HG02798 (cell line): ENCODE results near the gene RNF187.
"Not testable (repeated sequence)": the region's sequence is repeated elsewhere in the genome, so short reads cannot be mapped to it uniquely, and the experiment has no call there.

ENCODE experiments used
- ATAC-seq: cut with Tn5 transposase; IDR thresholded peaks from one replicate; pipeline ENCODE4 v1.9.1; 2021; ENCODE audit warnings: mild to moderate bottlenecking; ENCODE audit not compliant: unreplicated experiment, poor library complexity

The RNF187 gene

GRCh38 chr1:228459091-228459993 is 27.8 kb upstream of the RNF187 start:
- no peak for ATAC-seq

DNA sequence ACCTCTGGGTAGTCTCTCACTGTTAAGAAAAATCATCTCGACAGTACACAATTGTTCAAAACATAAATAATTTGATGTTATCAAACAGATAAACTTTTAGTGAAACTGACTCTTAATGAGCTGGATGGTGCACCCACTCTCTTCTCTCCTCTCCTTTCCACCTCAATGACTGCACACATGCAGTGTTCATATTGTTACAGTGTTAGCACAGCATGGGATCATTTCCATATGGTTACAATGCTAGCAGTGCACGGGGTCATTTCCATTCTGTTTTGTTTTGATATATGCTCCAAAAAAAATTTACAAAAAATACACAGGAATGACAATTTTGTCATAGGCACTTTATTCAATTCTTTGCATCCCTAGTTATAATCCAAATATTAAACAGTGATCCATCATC is 26.4 kb upstream of the RNF187 start:
- ATAC-seq, result no peak

- no peak for ATAC-seq
Observed at GRCh38 chr1:228462560-228462959, 24.6 kb upstream of the RNF187 start.

GRCh38 chr1:228463009-228463558 is 24.1 kb upstream of the RNF187 start:
- ATAC-seq, result no peak

- ATAC-seq, result peak; percentile 48
Observed at GRCh38 chr1:228463559-228464455, 23.4 kb upstream of the RNF187 start.

DNA sequence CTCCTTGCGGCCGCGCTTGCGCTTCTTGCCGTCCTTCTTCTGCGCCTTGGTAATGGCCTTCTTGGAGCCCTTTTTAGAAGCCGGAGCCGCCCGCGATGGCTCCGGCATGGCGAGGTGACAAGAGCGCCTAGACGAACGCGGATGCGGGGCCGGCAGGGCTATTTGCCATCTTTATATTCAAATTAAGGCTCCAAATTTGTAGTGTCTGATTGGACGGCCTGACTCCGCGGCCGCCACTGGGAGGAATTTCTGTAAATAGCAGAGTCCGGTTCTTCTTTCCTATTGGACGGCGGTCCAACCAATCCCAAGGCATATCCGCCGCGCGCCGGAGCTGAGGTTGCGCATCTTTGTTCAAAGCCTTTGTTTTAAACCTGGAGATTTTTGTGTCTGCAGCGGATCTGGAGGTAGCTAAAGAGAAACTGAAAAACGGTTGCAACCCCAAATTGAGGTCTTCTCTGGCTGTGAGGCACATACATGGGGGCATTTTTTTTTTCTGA is 22.6 kb upstream of the RNF187 start:
- peak; percentile 90 for ATAC-seq

- ATAC-seq, result no peak
Observed at GRCh38 chr1:228465141-228465540, 22.0 kb upstream of the RNF187 start.

DNA sequence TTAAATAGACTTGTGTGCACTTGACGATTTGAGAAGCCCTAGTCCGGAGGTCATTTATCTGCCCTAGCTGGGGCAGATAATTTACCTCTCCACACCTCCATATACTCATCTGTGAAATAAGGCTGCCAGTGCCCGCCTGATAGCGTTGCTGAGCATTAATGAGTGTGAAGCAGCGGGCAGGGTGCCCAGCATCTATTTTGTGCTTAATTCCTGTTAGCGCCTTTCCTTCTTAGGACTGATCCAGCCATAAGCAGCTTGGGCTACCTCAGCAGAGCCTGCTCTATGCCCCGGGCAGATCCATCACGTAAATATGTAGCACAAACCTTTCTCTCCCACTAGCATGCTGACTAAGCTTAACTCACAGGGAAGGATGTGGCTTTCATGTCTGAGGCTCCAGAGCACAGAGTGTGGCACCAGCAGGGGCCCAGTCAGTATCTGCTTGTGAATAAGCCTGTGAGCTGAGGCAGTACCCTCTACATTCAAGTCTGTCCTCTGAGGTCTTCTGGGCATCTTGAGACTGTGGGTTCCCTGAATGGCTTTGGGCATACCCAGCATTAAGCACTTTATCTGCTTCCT is 21.5 kb upstream of the RNF187 start:
- no peak for ATAC-seq

DNA sequence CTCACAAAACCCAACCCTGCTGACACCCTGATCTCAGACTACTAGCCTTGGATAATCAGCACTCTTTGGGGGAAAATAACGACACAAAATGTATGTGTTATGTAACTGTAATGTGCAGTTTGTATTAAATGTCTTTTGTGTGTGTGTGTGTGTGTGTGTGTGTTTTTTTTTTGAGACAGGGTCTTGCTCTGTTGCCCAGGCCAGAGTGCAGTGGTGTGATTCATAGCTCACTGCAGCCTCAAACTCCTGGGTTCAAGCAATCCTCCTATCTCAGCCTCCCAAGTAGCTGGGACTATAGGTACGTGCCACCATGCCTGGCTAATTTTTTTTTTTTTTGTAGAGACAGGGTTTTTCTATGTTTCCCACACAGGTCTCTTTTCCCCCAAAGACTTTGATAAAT is 19.0 kb upstream of the RNF187 start:
- not testable (repeated sequence) for ATAC-seq

DNA sequence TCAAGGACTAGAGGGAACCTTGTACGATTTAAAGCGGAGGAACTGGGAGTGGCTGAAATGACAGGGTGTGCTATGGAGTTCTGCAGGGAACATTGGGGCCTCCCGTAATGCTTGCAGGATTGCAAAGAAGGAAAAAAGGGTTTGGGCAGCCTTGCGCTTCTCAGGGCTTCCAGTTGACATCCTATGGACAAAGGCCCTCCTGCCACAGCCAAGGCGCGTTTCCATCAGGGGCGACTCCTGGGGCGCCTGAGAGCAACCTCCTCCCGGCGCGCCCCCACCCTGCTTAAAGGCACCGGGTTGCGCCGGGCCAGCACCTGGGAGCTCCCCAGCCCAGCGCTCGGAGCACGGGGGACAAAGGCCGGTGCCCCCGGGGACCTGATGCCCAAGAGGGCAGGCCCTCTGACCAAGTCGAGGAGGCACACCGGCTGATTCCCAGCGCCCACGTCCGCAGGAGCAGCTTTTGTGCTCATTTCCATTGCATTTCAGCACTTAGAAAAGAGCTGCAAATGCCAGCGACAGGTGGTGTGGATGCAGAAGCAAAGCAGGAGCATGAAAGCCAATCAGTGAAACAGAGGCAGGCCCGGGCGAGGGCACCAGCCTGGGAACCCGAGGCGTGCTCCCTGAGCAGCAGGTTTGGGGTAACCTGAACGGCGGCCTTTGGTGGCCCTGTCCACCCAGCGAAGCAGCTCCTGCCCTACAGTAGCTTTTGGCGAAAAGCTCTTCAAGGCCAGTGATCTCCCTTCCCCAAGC is 17.6 kb upstream of the RNF187 start:
- no peak for ATAC-seq

DNA sequence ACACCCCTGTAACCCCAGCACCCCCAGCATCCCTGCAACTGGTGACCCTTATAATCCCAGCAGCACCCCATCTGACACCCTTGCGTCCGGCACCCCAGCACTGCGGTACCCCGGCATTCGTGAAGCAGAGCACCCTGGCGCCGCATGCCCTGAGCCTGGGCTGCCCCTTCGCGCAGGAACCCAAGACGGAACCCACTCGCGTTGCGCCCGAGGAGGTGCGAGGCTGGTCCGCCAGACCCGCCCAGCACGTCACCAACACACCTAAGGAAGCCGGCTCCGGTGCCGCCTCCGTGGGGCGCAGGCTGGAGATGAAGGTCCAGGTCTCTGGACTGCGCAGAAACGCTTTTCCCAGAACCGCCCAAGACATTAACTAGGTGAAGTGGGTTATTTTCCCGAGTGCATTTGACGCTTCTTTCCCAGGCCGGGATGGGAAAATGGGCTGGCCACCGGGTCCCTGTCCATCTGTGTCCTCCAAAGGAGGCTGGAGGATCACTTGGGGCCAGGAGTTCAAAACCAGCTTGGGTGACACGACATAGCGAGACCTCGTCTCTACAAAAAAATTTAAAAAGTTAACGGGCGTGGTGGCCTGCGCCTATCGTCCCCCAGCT is 15.9 kb upstream of the RNF187 start:
- no peak for ATAC-seq

- no peak for ATAC-seq
Observed at GRCh38 chr1:228471762-228472398, 15.3 kb upstream of the RNF187 start.

- no peak for ATAC-seq
Observed at GRCh38 chr1:228472655-228473054, 14.5 kb upstream of the RNF187 start.

GRCh38 chr1:228474507-228474906 is 12.7 kb upstream of the RNF187 start:
- no peak for ATAC-seq

DNA sequence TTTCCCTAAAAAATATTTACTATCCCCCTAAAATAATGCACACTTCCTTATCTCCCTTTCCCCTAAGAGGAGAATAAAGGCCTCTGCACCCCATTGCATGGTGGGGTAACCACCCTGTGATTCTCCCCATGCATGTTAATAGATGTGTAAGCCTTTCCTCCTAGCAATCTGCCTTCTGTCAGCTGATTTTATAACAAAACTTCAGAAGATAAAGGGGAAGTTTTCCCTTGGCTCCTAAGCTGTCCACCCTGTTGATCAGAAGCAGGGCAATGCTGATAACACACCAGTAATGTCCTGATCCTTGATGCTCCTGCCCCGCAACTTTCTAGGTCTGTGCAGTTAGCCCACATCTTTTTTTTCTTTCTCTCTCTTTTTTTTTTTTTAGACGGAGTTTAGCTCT is 11.4 kb upstream of the RNF187 start:
- no peak for ATAC-seq

- ATAC-seq, result no peak
Observed at GRCh38 chr1:228477263-228477662, 9.9 kb upstream of the RNF187 start.

GRCh38 chr1:228478326-228478725 is 8.9 kb upstream of the RNF187 start:
- no peak for ATAC-seq

DNA sequence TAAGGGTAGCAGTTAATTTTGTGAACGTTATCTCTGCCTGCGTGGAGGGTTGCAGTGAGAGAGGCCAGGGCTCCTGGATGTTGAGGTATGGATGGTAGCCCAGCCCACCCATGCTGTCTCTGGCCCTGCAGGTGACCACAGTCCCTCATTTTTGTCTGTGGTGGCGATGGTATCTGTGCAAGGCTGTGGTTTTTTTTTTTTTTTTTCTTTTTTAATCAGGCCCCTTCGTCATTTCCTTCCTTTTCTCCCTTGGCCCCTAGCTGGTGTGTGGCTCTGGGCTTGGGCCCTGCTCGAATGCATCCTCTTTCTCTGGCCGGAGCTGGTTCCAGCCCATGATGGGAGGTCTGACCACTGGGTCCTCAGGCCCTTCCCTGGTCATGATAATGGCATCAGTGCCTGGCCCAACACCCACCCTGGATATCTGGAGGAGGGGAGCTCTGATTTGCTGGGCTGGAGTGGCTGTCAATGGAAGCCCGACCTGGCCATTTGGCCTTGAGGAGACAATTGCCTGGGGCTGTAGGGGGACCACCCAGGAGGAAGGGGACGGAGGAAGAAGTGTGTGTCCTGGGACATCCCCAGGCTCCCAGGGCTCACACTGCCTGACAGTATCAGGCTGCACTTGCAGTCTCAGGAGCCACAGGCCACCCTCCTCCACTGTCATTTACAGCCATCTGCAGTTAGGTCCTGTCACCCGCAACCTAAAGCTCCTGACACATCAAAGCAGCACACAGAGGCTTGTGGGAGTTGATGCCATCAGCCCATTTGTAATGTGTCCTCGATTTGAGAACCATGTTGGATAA is 8.1 kb upstream of the RNF187 start:
- no peak for ATAC-seq
